Prostate gland (tissue), 2 donors: Measurements from ENCODE around the gene TNFSF11.

ENCODE experiments used
- POLR2A ChIP-seq: fragments of 450-650 bp; IDR thresholded peaks from one replicate; pipeline ENCODE4 v1.6.1; 2016; ENCODE audit warnings: antibody characterized with exemption, mild to moderate bottlenecking
- TF ChIP-seq, protein P1 (sequence below), 4 experiments: fragments of 200-600 bp in 2 of 4; fragments of 450-650 bp in 2 of 4; sonication (generic) in 2 of 4; IDR thresholded peaks; 1 replicate in 3 of 4; 2 replicates in 1 of 4; pipeline ENCODE4 v1.5.1; 2016 to 2019; ENCODE audit warnings: antibody characterized with exemption in 4 of 4, mild to moderate bottlenecking in 2 of 4, moderate library complexity in 2 of 4

DNA sequence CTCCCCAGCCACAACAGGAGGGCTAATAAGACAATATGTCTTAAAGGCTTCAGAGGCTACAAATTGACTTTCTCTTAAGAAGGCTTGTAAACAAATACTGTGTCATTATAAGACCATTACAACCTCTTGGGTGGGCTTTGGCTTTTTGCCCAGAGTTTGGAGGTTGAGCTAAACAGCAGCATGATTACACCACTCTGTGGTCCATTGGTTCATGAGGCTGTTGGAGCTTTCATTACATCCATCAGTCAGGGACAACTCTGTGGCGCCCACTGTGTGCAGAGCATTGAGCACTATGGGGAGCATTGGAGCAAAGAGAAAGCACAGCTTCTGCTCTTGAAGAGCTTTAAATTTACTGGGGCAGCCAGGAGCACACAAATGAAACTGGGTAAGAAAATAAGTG lies 75.9 kb downstream of the TNFSF11 start:
- TF ChIP-seq POLR2A: no peak
- TF ChIP-seq, protein P1, sequence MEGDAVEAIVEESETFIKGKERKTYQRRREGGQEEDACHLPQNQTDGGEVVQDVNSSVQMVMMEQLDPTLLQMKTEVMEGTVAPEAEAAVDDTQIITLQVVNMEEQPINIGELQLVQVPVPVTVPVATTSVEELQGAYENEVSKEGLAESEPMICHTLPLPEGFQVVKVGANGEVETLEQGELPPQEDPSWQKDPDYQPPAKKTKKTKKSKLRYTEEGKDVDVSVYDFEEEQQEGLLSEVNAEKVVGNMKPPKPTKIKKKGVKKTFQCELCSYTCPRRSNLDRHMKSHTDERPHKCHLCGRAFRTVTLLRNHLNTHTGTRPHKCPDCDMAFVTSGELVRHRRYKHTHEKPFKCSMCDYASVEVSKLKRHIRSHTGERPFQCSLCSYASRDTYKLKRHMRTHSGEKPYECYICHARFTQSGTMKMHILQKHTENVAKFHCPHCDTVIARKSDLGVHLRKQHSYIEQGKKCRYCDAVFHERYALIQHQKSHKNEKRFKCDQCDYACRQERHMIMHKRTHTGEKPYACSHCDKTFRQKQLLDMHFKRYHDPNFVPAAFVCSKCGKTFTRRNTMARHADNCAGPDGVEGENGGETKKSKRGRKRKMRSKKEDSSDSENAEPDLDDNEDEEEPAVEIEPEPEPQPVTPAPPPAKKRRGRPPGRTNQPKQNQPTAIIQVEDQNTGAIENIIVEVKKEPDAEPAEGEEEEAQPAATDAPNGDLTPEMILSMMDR (IDR thresholded peaks at IDR 0.05): no peak
